Hematopoietic multipotent progenitor cell treated with erythropoietin and hydrocortisone succinate and interleukin-3 and kit ligand, for 8 days (in vitro differentiated cells): Measurements from ENCODE around the gene EEF1A1.

ENCODE experiments used
- DNase-seq: peaks from one replicate; pipeline ENCODE4 v3.0.0-alpha.2; 2015

EEF1A1 gene

GRCh38 chr6:73503027-73503772 is 17.6 kb downstream of the EEF1A1 start:
- DNase-seq, result no peak

GRCh38 chr6:73497915-73498314 is 22.9 kb downstream of the EEF1A1 start:
- no peak for DNase-seq

- no peak for DNase-seq
Measured at GRCh38 chr6:73491377-73491776, 29.5 kb downstream of the EEF1A1 start.

- DNase-seq, result no peak
Measured at GRCh38 chr6:73487473-73487872, 33.4 kb downstream of the EEF1A1 start.

- DNase-seq, result no peak
Measured at GRCh38 chr6:73484438-73484837, 36.4 kb downstream of the EEF1A1 start.

GRCh38 chr6:73481969-73482368 is 38.9 kb downstream of the EEF1A1 start:
- DNase-seq, result no peak

GRCh38 chr6:73477407-73477806 is 43.4 kb downstream of the EEF1A1 start:
- DNase-seq, result no peak

- DNase-seq, result no peak
Measured at GRCh38 chr6:73476723-73477122, 44.1 kb downstream of the EEF1A1 start.

- DNase-seq, result no peak
Measured at GRCh38 chr6:73471686-73472290, 49.0 kb downstream of the EEF1A1 start.
